ENCODE results near the gene IRGM. TPM values are rescaled to one million over a fixed set of nuclear protein-coding genes. Genes with fewer than 3 reads are reported as not detected.

The IRGM gene
- total and polyA plus RNA-seq, 11 donors, result 0.07 TPM; not detected in 10

Other genes with a start within 250 kb of the IRGM start
- 100 to 1,000 TPM; 444 to 782 (median 590) TPM for gene SYNPO, start 205.9 kb upstream of the IRGM start, total RNA-seq
- 100 to 1,000 TPM; 304 to 791 TPM for gene SYNPO, start 205.9 kb upstream of the IRGM start, polyA plus RNA-seq
- 10 to 100 TPM in 1 of 9 donors, 1 to 10 TPM in 8; 1.8 to 10.2 (median 5.1) TPM for gene MYOZ3, start 185.3 kb upstream of the IRGM start, total RNA-seq
- 1 to 10 TPM; 1.2 to 4.6 TPM for gene MYOZ3, start 185.3 kb upstream of the IRGM start, polyA plus RNA-seq
- 10 to 100 TPM; 23.5 to 42.3 (median 28.0) TPM for gene RBM22, start 145.5 kb upstream of the IRGM start, total RNA-seq
- 10 to 100 TPM; 19.2 to 24.6 TPM for gene RBM22, start 145.5 kb upstream of the IRGM start, polyA plus RNA-seq
- gene DCTN4, start 87.5 kb upstream of the IRGM start, total RNA-seq, result 10 to 100 TPM; 41.6 to 70.6 (median 50.4) TPM
- gene DCTN4, start 87.5 kb upstream of the IRGM start, polyA plus RNA-seq, result 10 to 100 TPM; 18.9 to 31.8 TPM
- 10 to 100 TPM in 7 of 9 donors, 1 to 10 TPM in 2; 7.1 to 27.3 (median 19.1) TPM for gene SMIM3, start 67.8 kb upstream of the IRGM start, total RNA-seq
- 10 to 100 TPM; 16.0 to 45.6 TPM for gene SMIM3, start 67.8 kb upstream of the IRGM start, polyA plus RNA-seq
- gene ZNF300, start 58.5 kb downstream of the IRGM start, total RNA-seq, result 1 to 10 TPM in 4 of 9 donors, under 1 TPM in 5; 0.30 to 1.3 (median 0.69) TPM
- 1 to 10 TPM; 1.2 to 1.3 TPM for gene ZNF300, start 58.5 kb downstream of the IRGM start, polyA plus RNA-seq
- 1,000 to 10,000 TPM in 2 of 9 donors, 100 to 1,000 TPM in 7; 416 to 1,563 (median 738) TPM for gene GPX3, start 174.1 kb downstream of the IRGM start, total RNA-seq
- gene GPX3, start 174.1 kb downstream of the IRGM start, polyA plus RNA-seq, result 1,000 to 10,000 TPM in 1 of 2 donors, 100 to 1,000 TPM in 1; 819 to 1,415 TPM
- gene TNIP1, start 234.5 kb downstream of the IRGM start, total RNA-seq, result 100 to 1,000 TPM in 8 of 9 donors, 10 to 100 TPM in 1; 86.0 to 180 (median 122) TPM
- 10 to 100 TPM; 97.1 to 97.6 TPM for gene TNIP1, start 234.5 kb downstream of the IRGM start, polyA plus RNA-seq